NB4 (cell line): ENCODE data around the gene DNAI2.

Source experiments
- CTCF ChIP-seq: IDR thresholded peaks from one replicate; pipeline ENCODE4 v1.5.1; 2012; ENCODE audit warnings: low read depth, low read length
- MYC ChIP-seq: IDR thresholded peaks from 2 replicates; pipeline ENCODE4 v1.6.1; 2011; ENCODE audit warnings: low read depth, low read length
- POLR2A ChIP-seq: IDR thresholded peaks from 2 replicates; pipeline ENCODE4 v1.6.1; 2011; ENCODE audit warnings: mild to moderate bottlenecking; ENCODE audit not compliant: insufficient read length; ENCODE audit errors: extremely low read depth

DNA sequence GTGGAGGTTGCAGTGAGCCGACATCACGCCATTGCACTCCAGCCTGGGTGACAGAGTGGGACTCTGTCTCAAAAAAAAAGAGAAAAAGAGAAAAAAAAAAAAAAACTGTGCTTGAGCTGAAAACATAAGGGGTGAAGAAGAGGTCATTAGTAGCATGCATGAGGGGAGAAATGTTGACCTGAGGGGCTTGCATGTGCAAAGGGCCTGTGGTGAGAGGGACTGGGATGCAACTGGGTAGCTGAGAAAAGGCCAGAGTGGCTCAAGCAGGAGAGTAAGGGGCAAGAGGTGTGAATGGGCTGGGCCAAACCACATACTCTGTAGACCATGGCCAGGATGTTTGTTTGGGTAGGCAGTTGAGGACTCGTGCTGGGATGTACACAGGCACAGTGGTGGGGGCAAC is 55.3 kb downstream of the DNAI2 start:
- TF ChIP-seq CTCF (no peak), MYC (no peak), POLR2A (no peak)
